HEK293 (cell line): ENCODE results near the gene NLGN1.

Experiments
- CTCF ChIA-PET: fragments of 350-600 bp; formaldehyde crosslinking; extraction: SDS; loops from one replicate; lab custom pipeline; 2021; ENCODE audit warnings: antibody characterized with exemption; lab: Yijun Ruan, JAX
- POLR2A ChIA-PET: fragments of 300-600 bp; formaldehyde crosslinking; extraction: SDS; loops from one replicate; lab custom pipeline; 2020; ENCODE audit warnings: antibody characterized with exemption, inconsistent platforms; lab: Yijun Ruan, JAX
- H3K27ac ChIP-seq: fragments of 200-500 bp; sonication (Bioruptor generic); 2 replicates; pipeline ENCODE4 v1.5.1; 2014; ENCODE audit warnings: low read depth, low read length, control low read depth, inconsistent platforms; ENCODE audit errors: extremely low read depth
- H3K36me3 ChIP-seq, 2 experiments: fragments of 200-500 bp in 1 of 2; sonication (Bioruptor generic) in 1 of 2; 1 replicate in 1 of 2; 2 replicates in 1 of 2; pipeline ENCODE4 v1.5.1; 2014 to 2017; ENCODE audit warnings: inconsistent platforms in 2 of 2, low read length in 2 of 2; ENCODE audit not compliant: control insufficient read depth in 2 of 2, insufficient read depth in 1 of 2
- H3K4me1 ChIP-seq: fragments of 200-500 bp; sonication (Bioruptor generic); 2 replicates; pipeline ENCODE4 v1.5.1; 2014; ENCODE audit warnings: mild to moderate bottlenecking, low read length, inconsistent platforms; ENCODE audit not compliant: control insufficient read depth, insufficient read depth
- H3K4me3 ChIP-seq: 2 replicates; pipeline ENCODE4 v1.5.1; 2011; ENCODE audit warnings: low read depth, mild to moderate bottlenecking, control low read depth, low read length, moderate library complexity
- H3K9me3 ChIP-seq: fragments of 200-500 bp; sonication (Bioruptor generic); 2 replicates; pipeline ENCODE4 v1.5.1; 2014; ENCODE audit warnings: low read depth, low read length, inconsistent platforms; ENCODE audit not compliant: control insufficient read depth, insufficient read depth
- REPIN1 ChIP-seq: fragments of 450-650 bp; formaldehyde crosslinking; IDR thresholded peaks from 2 replicates; pipeline ENCODE4 v1.5.1; 2017; ENCODE audit warnings: missing biosample characterization, missing genetic modification characterization, low read depth
- WT1 ChIP-seq: fragments of 450-650 bp; formaldehyde crosslinking; IDR thresholded peaks from 2 replicates; pipeline ENCODE4 v1.5.1; 2016; ENCODE audit warnings: missing biosample characterization, missing genetic modification characterization
- ZEB2 ChIP-seq: fragments of 450-650 bp; formaldehyde crosslinking; IDR thresholded peaks from 2 replicates; pipeline ENCODE4 v1.5.1; 2016; ENCODE audit warnings: missing biosample characterization, missing genetic modification characterization
- ZNF133 ChIP-seq: fragments of 450-650 bp; formaldehyde crosslinking; IDR thresholded peaks from 2 replicates; pipeline ENCODE4 v1.5.1; 2016; ENCODE audit warnings: missing biosample characterization, missing genetic modification characterization
- ZNF155 ChIP-seq: fragments of 450-650 bp; formaldehyde crosslinking; IDR thresholded peaks from 2 replicates; pipeline ENCODE4 v1.5.1; 2016; ENCODE audit warnings: missing biosample characterization, missing genetic modification characterization
- ZNF174 ChIP-seq: fragments of 450-650 bp; formaldehyde crosslinking; IDR thresholded peaks from 2 replicates; pipeline ENCODE4 v1.5.0; 2017; ENCODE audit warnings: missing biosample characterization, mild to moderate bottlenecking, missing genetic modification characterization
- ZNF184 ChIP-seq: fragments of 450-650 bp; IDR thresholded peaks from 2 replicates; pipeline ENCODE4 v1.5.1; 2018; ENCODE audit warnings: missing biosample characterization, mild to moderate bottlenecking, missing genetic modification characterization
- ZNF202 ChIP-seq: fragments of 450-650 bp; formaldehyde crosslinking; IDR thresholded peaks from 2 replicates; pipeline ENCODE4 v1.5.1; 2016; ENCODE audit warnings: missing biosample characterization, missing genetic modification characterization, borderline replicate concordance
- ZNF214 ChIP-seq: fragments of 450-650 bp; formaldehyde crosslinking; IDR thresholded peaks from 2 replicates; pipeline ENCODE4 v1.5.1; 2017; ENCODE audit warnings: missing biosample characterization, mild to moderate bottlenecking, missing genetic modification characterization, borderline replicate concordance
- ZNF223 ChIP-seq: fragments of 450-650 bp; formaldehyde crosslinking; IDR thresholded peaks from 2 replicates; pipeline ENCODE4 v1.5.1; 2016; ENCODE audit warnings: missing biosample characterization, missing genetic modification characterization
- ZNF266 ChIP-seq: fragments of 450-650 bp; formaldehyde crosslinking; IDR thresholded peaks from 2 replicates; pipeline ENCODE4 v1.5.1; 2016; ENCODE audit warnings: missing biosample characterization, missing genetic modification characterization, low read depth
- ZNF426 ChIP-seq: fragments of 450-650 bp; formaldehyde crosslinking; IDR thresholded peaks from 2 replicates; pipeline ENCODE4 v1.5.1; 2017; ENCODE audit warnings: missing biosample characterization, missing genetic modification characterization, mild to moderate bottlenecking, inconsistent platforms, moderate library complexity
- ZNF473 ChIP-seq: fragments of 450-650 bp; formaldehyde crosslinking; IDR thresholded peaks from 2 replicates; pipeline ENCODE4 v1.5.1; 2017; ENCODE audit warnings: missing biosample characterization, missing genetic modification characterization
- ZNF48 ChIP-seq: fragments of 450-650 bp; formaldehyde crosslinking; IDR thresholded peaks from 2 replicates; pipeline ENCODE4 v1.5.1; 2016; ENCODE audit warnings: missing biosample characterization, missing genetic modification characterization
- ZNF610 ChIP-seq: fragments of 450-650 bp; formaldehyde crosslinking; IDR thresholded peaks from 2 replicates; pipeline ENCODE4 v1.5.1; 2016; ENCODE audit warnings: missing biosample characterization, missing genetic modification characterization, borderline replicate concordance
- ZNF837 ChIP-seq: fragments of 450-650 bp; formaldehyde crosslinking; IDR thresholded peaks from 2 replicates; pipeline ENCODE4 v1.5.1; 2016; ENCODE audit warnings: missing biosample characterization, missing genetic modification characterization
- ZNF843 ChIP-seq: fragments of 450-650 bp; formaldehyde crosslinking; IDR thresholded peaks from 2 replicates; pipeline ENCODE4 v1.5.1; 2016; ENCODE audit warnings: missing biosample characterization, missing genetic modification characterization
- TF ChIP-seq, protein P1 (sequence below): fragments of 450-650 bp; formaldehyde crosslinking; IDR thresholded peaks from 2 replicates; pipeline ENCODE4 v1.5.1; 2017; ENCODE audit warnings: missing biosample characterization, missing genetic modification characterization
- TF ChIP-seq, protein P2 (sequence below): fragments of 450-650 bp; formaldehyde crosslinking; conservative IDR thresholded peaks from 2 replicates; pipeline ENCODE4 v1.5.1; 2016; ENCODE audit warnings: low read depth, missing biosample characterization, missing genetic modification characterization
- TF ChIP-seq, protein P3 (sequence below): fragments of 450-650 bp; formaldehyde crosslinking; IDR thresholded peaks from 2 replicates; pipeline ENCODE4 v1.5.1; 2016; ENCODE audit warnings: missing biosample characterization, missing genetic modification characterization

Gene NLGN1

DNA sequence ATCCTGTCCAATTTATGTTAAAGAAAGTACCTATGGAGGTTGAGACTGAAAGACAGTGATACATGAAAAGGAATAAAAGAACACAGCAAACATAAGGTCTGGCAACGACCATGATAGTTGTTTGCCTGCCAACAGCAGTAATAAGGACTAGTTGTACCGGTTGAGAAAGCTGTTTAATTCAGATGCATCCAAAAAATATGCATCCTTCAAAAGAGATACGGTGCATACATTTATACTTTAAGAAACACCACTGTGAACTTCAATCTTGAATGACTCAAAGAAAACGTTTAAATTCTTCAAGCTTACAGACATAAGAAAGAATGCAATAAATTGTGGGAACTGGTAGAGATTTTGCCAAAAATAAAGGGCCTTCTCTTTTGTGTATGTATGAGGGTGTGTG lies 492.1 kb downstream of the NLGN1 start:
- H3K9me3 ChIP-seq, result no peaks in the 10 kb centered on the region
- no peaks in the 10 kb centered on the region for H3K4me1 ChIP-seq
- no peak overlapping the region for H3K4me3 ChIP-seq
- no peak overlapping the region for H3K27ac ChIP-seq
- ChIA-PET CTCF (interaction anchor here (0.6 to 2.0 kb wide), 2 partner anchors 13 to 306 kb away, joined by 3 to 8 read pairs; no protein-coding TSS in a partner anchor), POLR2A (no interaction called here)
- H3K36me3 ChIP-seq, result no peaks in the 10 kb centered on the region
- TF ChIP-seq, protein P1, sequence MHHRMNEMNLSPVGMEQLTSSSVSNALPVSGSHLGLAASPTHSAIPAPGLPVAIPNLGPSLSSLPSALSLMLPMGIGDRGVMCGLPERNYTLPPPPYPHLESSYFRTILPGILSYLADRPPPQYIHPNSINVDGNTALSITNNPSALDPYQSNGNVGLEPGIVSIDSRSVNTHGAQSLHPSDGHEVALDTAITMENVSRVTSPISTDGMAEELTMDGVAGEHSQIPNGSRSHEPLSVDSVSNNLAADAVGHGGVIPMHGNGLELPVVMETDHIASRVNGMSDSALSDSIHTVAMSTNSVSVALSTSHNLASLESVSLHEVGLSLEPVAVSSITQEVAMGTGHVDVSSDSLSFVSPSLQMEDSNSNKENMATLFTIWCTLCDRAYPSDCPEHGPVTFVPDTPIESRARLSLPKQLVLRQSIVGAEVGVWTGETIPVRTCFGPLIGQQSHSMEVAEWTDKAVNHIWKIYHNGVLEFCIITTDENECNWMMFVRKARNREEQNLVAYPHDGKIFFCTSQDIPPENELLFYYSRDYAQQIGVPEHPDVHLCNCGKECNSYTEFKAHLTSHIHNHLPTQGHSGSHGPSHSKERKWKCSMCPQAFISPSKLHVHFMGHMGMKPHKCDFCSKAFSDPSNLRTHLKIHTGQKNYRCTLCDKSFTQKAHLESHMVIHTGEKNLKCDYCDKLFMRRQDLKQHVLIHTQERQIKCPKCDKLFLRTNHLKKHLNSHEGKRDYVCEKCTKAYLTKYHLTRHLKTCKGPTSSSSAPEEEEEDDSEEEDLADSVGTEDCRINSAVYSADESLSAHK (tag by site-specific recombination), result no peak
- no peak for TF ChIP-seq ZNF426 (tag by site-specific recombination)
- no peak for TF ChIP-seq ZNF837 (tag by site-specific recombination)
- no peak for TF ChIP-seq ZNF202
- TF ChIP-seq ZNF266 (tag by site-specific recombination), result no peak
- TF ChIP-seq ZNF155 (tag by site-specific recombination), result no peak
- TF ChIP-seq ZNF214 (tag by site-specific recombination), result no peak
- no peak for TF ChIP-seq WT1 (tag by site-specific recombination)
- TF ChIP-seq ZNF473 (tag by site-specific recombination), result no peak
- TF ChIP-seq ZEB2, result no peak
- TF ChIP-seq ZNF223 (tag by site-specific recombination), result no peak
- no peak for TF ChIP-seq ZNF610 (tag by site-specific recombination)
- no peak for TF ChIP-seq ZNF184 (tag by site-specific recombination)
- no peak for TF ChIP-seq ZNF133 (tag by site-specific recombination)
- no peak for TF ChIP-seq ZNF843 (tag by site-specific recombination)
- TF ChIP-seq REPIN1 (tag by site-specific recombination), result no peak
- TF ChIP-seq, protein P2, sequence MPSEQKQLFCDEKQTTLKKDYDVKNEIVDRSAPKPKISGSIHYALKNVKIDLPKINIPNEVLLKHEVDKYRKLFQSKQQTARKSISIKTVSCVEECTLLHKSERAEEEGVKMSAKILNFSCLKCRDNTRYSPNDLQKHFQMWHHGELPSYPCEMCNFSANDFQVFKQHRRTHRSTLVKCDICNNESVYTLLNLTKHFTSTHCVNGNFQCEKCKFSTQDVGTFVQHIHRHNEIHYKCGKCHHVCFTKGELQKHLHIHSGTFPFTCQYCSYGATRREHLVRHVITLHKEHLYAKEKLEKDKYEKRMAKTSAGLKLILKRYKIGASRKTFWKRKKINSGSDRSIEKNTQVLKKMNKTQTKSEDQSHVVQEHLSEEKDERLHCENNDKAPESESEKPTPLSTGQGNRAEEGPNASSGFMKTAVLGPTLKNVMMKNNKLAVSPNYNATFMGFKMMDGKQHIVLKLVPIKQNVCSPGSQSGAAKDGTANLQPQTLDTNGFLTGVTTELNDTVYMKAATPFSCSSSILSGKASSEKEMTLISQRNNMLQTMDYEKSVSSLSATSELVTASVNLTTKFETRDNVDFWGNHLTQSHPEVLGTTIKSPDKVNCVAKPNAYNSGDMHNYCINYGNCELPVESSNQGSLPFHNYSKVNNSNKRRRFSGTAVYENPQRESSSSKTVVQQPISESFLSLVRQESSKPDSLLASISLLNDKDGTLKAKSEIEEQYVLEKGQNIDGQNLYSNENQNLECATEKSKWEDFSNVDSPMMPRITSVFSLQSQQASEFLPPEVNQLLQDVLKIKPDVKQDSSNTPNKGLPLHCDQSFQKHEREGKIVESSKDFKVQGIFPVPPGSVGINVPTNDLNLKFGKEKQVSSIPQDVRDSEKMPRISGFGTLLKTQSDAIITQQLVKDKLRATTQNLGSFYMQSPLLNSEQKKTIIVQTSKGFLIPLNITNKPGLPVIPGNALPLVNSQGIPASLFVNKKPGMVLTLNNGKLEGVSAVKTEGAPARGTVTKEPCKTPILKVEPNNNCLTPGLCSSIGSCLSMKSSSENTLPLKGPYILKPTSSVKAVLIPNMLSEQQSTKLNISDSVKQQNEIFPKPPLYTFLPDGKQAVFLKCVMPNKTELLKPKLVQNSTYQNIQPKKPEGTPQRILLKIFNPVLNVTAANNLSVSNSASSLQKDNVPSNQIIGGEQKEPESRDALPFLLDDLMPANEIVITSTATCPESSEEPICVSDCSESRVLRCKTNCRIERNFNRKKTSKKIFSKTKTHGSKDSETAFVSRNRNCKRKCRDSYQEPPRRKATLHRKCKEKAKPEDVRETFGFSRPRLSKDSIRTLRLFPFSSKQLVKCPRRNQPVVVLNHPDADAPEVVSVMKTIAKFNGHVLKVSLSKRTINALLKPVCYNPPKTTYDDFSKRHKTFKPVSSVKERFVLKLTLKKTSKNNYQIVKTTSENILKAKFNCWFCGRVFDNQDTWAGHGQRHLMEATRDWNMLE, result no peak
- TF ChIP-seq ZNF174 (tag by site-specific recombination), result no peak
- TF ChIP-seq ZNF48 (tag by site-specific recombination), result no peak
- TF ChIP-seq, protein P3, sequence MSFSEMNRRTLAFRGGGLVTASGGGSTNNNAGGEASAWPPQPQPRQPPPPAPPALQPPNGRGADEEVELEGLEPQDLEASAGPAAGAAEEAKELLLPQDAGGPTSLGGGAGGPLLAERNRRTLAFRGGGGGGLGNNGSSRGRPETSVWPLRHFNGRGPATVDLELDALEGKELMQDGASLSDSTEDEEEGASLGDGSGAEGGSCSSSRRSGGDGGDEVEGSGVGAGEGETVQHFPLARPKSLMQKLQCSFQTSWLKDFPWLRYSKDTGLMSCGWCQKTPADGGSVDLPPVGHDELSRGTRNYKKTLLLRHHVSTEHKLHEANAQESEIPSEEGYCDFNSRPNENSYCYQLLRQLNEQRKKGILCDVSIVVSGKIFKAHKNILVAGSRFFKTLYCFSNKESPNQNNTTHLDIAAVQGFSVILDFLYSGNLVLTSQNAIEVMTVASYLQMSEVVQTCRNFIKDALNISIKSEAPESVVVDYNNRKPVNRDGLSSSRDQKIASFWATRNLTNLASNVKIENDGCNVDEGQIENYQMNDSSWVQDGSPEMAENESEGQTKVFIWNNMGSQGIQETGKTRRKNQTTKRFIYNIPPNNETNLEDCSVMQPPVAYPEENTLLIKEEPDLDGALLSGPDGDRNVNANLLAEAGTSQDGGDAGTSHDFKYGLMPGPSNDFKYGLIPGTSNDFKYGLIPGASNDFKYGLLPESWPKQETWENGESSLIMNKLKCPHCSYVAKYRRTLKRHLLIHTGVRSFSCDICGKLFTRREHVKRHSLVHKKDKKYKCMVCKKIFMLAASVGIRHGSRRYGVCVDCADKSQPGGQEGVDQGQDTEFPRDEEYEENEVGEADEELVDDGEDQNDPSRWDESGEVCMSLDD (tag by site-specific recombination), result no peak
